Effector memory CD4-positive, alpha-beta T cell (primary cell): Measurements from ENCODE around the gene DHCR24.
"Not testable (repeated sequence)": the region's sequence is repeated elsewhere in the genome, so short reads cannot be mapped to it uniquely, and the experiment has no call there.

Source experiments
- DNase-seq, 3 donors: peaks; one replicate each; pipeline ENCODE4 v3.0.0-alpha.2; 2020
- H3K27ac ChIP-seq: 2 replicates; pipeline ENCODE4 v1.7.0; 2013; ENCODE audit warnings: mild to moderate bottlenecking, low read length, moderate library complexity; ENCODE audit not compliant: insufficient read depth, poor library complexity, severe bottlenecking
- H3K27me3 ChIP-seq: replicated peaks from 2 replicates; pipeline ENCODE4 v1.7.0; 2013; ENCODE audit warnings: mild to moderate bottlenecking, low read length; ENCODE audit not compliant: insufficient read depth, control insufficient read depth, poor library complexity, severe bottlenecking
- H3K36me3 ChIP-seq: 2 replicates; pipeline ENCODE4 v1.7.0; 2013; ENCODE audit warnings: mild to moderate bottlenecking, low read length, moderate library complexity; ENCODE audit not compliant: control insufficient read depth, insufficient read depth
- H3K4me1 ChIP-seq: 2 replicates; pipeline ENCODE4 v1.7.0; 2013; ENCODE audit warnings: low read length, mild to moderate bottlenecking; ENCODE audit not compliant: control insufficient read depth, insufficient read depth, poor library complexity, severe bottlenecking
- H3K4me3 ChIP-seq: 2 replicates; pipeline ENCODE4 v1.7.0; 2013; ENCODE audit warnings: low read length, low read depth, mild to moderate bottlenecking; ENCODE audit not compliant: insufficient read depth, poor library complexity, severe bottlenecking
- H3K9me3 ChIP-seq: 2 replicates; pipeline ENCODE4 v1.7.0; 2013; ENCODE audit warnings: mild to moderate bottlenecking, low read length, moderate library complexity; ENCODE audit not compliant: control insufficient read depth

Gene DHCR24

DNA sequence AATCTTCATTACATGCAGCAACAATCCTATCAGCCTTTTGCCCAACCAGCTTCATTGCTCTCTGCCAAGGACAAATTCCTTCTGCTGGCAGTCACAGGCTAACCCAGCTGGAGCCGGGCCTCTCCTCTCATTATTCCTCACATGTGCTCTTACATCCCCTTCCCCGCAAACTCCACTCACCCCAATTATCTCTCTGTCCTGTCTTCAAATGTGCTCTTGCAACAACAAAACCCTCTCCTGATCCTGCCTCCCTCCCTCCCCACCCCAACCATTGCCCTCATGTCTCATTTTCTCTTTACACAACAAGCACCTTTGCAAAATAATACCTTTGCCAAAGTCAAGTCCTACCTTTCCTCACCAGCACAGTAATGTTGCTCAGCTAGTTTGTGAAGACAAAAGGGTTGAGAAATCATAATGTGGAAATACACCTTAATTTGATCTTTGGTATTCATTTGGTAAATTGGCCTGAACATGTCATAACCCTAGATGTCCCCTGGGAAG is 36.0 kb upstream of the DHCR24 start:
- no peaks in the 10 kb centered on the region for H3K27me3 ChIP-seq
- no peak overlapping the region for H3K4me3 ChIP-seq
- H3K4me1 ChIP-seq, result no peaks in the 10 kb centered on the region
- no peak for DNase-seq
- H3K36me3 ChIP-seq, result no peaks in the 10 kb centered on the region
- no peak overlapping the region for H3K27ac ChIP-seq
- H3K9me3 ChIP-seq, result no peaks in the 10 kb centered on the region

DNA sequence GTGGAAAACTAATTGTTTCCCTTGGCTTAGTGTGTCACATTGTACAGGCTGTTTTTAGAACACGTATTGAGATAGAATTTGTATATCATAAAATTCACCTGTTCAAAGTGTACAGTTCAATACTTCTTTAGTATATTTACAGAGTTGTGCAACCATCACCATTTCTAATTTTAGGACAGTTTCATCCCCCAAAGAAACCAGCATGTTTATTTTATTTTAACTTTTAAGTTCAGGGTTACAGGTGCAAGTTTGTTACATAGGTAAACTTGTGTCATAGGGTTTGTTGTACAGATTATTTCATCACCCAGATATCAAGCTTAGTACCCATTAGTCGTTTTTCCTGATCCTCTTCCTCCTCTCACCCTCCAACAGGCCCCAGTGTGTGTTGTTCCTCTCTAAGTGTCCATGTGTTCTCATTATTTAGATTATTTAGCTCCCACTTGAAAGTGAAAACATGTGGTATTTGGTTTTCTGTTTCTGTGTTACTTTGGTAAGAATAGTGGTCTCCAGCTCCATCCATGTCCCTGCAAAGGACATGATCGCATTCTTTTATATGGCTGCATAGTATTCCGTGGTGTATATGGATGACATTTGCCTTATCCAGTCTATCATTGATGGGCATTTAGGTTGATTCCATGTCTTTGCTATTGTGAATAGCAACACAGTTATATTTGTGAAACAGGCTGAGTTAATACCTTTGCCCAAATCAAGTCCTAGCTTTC is 35.2 kb upstream of the DHCR24 start:
- H3K4me3 ChIP-seq, result no peak overlapping the region
- no peak overlapping the region for H3K27ac ChIP-seq
- no peak for DNase-seq
- no peaks in the 10 kb centered on the region for H3K36me3 ChIP-seq
- no peaks in the 10 kb centered on the region for H3K4me1 ChIP-seq
- no peaks in the 10 kb centered on the region for H3K27me3 ChIP-seq
- H3K9me3 ChIP-seq, result no peaks in the 10 kb centered on the region

DNA sequence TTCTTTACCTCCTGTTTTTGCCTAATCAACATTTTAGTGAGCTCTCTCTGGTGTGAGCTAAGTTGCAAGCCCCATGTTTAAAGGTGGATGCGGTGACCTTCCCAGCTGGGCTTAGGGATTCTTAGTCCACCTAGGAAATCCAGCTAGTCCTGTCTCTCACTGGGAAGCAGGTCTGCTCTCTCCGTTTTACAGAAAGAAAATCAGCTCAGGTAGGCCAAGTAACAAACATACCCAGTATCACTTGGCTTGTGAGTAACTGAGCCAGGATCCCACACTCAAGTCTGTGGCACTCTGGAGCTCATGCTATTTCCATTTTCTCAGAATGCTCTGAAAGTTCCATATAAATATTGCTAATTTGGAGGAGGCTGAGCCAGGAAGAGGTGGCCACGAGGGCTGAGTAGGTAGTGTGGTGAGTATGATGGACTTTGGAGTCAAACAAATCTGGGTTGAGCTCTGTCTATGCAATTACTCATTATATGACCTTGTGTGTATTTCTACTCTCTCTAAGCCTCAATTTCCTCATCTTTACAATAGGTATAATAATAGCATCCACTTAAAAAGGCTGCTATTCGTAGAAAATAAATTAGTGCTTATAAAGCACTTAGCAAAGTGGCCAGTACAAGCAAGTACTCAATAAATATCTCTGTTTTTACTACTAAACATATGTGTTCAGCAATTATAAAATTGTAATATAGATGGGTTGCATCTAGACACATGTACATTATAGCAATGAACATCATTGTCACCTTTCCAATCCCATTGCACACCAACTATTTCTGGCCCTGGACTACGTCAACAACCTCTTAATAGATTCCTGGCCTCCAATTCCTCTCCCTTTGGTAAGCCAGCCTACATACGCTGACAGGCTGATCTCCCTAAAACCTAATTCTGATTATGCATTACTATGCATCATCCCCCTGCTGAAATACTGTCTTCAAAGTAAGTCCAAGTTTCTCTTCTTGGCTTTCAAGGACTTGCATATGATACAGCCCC is 32.7 kb upstream of the DHCR24 start:
- Histone ChIP-seq H3K9me3 (no peaks in the 10 kb centered on the region), H3K27ac (no peak overlapping the region), H3K4me1 (no peaks in the 10 kb centered on the region), H3K27me3 (no peaks in the 10 kb centered on the region), H3K36me3 (no peaks in the 10 kb centered on the region), H3K4me3 (no peak overlapping the region)
- DNase-seq, result no peak

DNA sequence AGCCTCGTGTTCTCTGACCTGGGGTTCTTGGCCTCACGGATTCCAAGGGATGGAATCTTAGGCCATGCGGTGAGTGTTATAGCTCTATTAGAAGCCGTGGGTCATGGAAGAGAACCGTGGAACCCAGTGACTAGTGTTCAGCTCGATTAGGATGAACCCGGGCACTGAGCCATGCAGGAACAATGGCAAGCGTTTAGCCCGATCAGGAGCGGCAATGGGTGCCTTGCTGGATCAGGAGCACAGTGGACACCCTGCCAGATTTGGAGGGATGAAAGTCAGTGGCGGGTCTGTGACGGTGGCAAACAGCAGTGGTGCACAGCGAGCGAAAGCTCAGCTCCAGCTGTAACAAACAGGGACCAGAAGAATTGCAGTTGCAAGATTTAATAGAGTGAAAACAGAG is 24.1 kb upstream of the DHCR24 start:
- H3K4me3 ChIP-seq, H3K27ac ChIP-seq: not testable (repeated sequence)

DNA sequence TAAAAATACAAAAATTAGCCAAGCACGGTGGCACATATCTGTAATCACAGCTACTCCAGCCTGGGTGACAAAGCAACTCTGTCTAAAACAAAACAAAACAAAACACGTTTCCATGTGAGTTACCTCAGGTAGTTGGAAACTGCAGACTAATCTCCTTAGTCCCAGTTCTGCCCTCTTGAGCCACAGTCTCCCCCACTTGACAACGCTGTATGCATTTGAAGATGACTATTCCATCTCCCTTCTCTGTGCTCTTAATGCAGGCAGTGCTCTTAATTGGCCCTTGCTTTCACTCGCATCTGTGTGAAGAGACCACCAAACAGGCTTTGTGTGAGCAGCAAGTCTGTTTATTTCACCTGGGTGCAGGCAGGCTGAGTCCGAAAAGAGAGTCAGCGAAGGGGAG is 19.6 kb upstream of the DHCR24 start:
- Histone ChIP-seq H3K4me3 (no peak overlapping the region), H3K36me3 (no peaks in the 10 kb centered on the region), H3K27me3 (no peaks in the 10 kb centered on the region), H3K27ac (no peak overlapping the region), H3K4me1 (no peaks in the 10 kb centered on the region), H3K9me3 (no peaks in the 10 kb centered on the region)
- no peak for DNase-seq

More for the DNA sequence above, 24.1 kb upstream of the DHCR24 start:
- H3K9me3 ChIP-seq, H3K27me3 ChIP-seq, H3K36me3 ChIP-seq, DNase-seq, H3K4me1 ChIP-seq: not testable (repeated sequence)

DNA sequence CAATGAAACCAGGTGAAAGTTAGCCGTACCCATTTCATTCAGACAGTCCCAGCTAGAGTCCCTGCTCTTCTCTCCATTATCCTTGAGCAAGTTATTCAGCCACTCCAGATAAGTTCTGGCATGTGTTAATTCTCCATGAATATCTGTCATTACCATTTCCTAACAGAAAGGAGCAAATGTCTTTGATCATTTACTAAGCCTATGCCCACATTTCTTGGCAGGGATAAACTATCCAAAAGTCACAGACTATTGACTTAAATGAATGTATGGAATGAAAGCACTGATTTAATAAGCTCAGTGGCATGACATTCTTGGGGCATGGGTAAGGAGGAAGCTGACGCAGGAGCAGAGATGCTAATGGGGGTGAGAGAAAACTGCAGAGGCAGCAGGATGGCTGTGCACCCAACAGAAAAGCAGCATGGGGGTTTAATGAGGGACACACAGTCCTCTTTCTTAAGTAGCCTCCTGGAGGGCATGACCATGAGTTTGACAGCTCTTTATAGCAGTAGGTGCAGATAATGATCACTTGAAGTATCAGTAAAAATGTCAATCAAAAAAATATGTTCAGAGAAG is 17.6 kb upstream of the DHCR24 start:
- DNase-seq, result no peak
- Histone ChIP-seq H3K27ac (no peak overlapping the region), H3K9me3 (no peaks in the 10 kb centered on the region), H3K36me3 (no peaks in the 10 kb centered on the region), H3K4me3 (no peak overlapping the region), H3K4me1 (no peaks in the 10 kb centered on the region), H3K27me3 (no peaks in the 10 kb centered on the region)

DNA sequence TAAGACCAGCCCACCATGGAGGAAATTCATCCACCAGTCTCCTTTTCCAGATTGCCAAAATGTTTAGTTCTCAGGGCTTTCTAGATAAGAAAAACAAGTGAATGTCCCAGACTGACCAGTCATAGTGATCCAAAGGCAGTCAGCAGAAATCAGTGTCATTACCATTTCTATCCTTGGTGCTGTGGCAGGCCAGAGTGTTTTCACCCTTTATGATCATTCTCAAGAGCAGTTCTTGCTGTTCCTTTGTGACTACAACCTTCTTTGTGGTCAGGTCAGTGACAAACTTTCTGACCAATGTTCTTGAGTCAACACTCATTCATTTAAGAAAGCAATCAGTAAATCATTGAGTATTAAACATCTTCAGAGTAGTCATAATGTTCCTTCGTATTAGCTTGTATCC is 7.3 kb upstream of the DHCR24 start:
- H3K9me3 ChIP-seq, result no peaks in the 10 kb centered on the region
- no peak overlapping the region for H3K27ac ChIP-seq
- H3K4me1 ChIP-seq, result no peaks in the 10 kb centered on the region
- H3K27me3 ChIP-seq, result no peaks in the 10 kb centered on the region
- no peak overlapping the region for H3K4me3 ChIP-seq
- DNase-seq, result no peak
- no peaks in the 10 kb centered on the region for H3K36me3 ChIP-seq

DNA sequence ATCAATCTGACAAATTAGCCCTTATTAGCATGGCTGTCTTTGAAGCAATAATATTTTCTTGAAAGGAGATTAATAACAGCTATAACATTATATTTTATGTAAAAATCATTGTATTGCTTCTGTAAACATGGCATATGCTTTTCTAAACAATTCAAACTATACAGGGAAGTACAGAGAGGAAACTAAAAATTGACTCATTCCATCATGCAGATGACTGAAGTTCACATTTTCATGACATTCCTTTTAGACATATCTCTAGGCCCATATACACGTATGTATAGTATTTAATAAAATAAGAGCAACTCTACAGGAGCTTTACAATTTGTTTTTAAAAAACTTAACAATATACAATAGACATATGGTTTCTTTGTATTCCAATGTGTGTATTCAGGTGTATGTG is 5.6 kb upstream of the DHCR24 start:
- Histone ChIP-seq H3K36me3 (no peaks in the 10 kb centered on the region), H3K4me1 (no peaks in the 10 kb centered on the region), H3K27ac (no peak overlapping the region), H3K27me3 (no peaks in the 10 kb centered on the region), H3K4me3 (no peak overlapping the region), H3K9me3 (no peaks in the 10 kb centered on the region)
- no peak for DNase-seq

DNA sequence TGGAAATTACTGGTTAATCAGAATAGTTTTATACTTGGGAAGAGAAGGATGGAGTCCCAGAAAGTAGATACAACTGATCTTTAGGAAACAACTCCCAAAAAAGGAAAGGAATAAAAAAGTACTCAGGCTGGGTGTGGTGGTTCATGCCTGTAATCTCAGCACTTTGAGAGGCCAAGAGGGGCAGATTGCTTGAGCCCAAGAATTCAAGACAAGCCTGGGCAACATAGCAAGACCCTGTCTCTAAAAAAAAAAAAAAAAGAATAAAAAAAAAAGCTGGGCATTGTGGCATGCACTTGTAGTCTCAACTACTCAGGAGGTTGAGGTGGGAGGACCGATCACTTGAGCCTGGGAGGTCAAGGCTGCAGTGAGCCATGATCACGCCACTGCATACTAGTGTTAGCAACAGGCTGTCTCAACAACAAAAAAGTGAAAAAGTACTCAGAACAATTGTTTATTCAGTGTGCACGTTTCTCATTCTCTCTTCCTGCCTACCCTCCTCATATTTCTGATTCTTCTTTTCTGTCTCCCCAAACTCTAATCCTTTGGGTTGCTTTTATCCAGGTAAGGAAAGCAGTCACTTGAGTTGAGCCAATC is 2.2 kb upstream of the DHCR24 start:
- Histone ChIP-seq H3K27ac (no peak overlapping the region), H3K9me3 (no peaks in the 10 kb centered on the region), H3K4me3 (no peak overlapping the region), H3K4me1 (no peaks in the 10 kb centered on the region), H3K27me3 (no peaks in the 10 kb centered on the region), H3K36me3 (no peaks in the 10 kb centered on the region)
- DNase-seq, result no peak
